ENCODE measurements around the gene MX1.
"Not testable (repeated sequence)": the region's sequence is repeated elsewhere in the genome, so short reads cannot be mapped to it uniquely, and the experiment has no call there.

MX1 gene

DNA sequence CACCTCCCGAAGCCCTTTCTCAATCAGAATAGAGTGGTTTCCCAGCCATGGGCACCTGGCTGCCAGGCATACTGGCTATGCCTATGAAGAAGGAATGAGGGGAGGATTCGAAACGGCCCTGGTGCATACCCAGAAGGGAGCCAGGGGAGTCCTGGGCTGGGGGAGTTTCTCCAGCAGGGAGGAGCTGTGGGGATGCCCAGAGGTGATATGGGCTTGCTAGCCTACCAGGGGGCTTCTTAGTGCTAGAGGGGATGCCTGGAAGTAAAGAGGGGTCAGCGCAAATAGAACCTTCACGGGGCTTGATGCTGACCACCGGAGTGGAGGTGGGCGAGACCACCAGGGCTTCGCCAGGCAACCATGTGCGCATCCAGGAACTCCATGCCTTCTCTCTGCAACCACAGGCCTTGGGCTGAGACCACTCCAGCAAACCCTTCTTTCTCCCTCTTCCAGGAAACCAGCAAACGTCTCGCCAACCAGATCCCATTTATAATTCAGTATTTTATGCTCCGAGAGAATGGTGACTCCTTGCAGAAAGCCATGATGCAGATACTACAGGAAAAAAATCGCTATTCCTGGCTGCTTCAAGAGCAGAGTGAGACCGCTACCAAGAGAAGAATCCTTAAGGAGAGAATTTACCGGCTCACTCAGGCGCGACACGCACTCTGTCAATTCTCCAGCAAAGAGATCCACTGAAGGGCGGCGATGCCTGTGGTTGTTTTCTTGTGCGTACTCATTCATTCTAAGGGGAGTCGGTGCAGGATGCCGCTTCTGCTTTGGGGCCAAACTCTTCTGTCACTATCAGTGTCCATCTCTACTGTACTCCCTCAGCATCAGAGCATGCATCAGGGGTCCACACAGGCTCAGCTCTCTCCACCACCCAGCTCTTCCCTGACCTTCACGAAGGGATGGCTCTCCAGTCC lies 18.2 kb upstream of the MX1 start:
- no peak for DNase-seq

- DNase-seq, result no peak
Measured at GRCh38 chr21:41410361-41410760, 15.7 kb upstream of the MX1 start.

- DNase-seq, result no peak
Measured at GRCh38 chr21:41410767-41411448, 15.1 kb upstream of the MX1 start.

GRCh38 chr21:41411449-41412089 lies 14.5 kb upstream of the MX1 start:
- no peak for DNase-seq

DNA sequence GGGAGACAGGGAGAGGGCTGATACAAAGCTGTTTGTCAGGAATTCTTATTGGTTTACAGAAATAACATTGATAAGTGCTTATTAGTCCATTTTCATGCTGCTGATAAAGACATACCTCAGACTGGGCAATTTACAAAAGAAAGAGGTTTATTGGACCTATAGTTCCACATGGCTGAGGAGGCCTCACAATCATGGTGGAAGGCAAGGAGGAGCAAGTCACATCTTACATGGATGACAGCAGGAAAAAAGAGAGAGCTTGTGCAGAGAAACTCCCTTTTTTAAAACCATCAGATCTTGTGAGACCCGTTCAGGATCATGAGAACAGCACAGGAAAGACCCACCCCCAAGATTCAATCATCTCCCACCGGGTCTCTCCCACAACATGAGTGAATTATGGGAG lies 8.5 kb upstream of the MX1 start:
- DNase-seq, result not testable (repeated sequence)

DNA sequence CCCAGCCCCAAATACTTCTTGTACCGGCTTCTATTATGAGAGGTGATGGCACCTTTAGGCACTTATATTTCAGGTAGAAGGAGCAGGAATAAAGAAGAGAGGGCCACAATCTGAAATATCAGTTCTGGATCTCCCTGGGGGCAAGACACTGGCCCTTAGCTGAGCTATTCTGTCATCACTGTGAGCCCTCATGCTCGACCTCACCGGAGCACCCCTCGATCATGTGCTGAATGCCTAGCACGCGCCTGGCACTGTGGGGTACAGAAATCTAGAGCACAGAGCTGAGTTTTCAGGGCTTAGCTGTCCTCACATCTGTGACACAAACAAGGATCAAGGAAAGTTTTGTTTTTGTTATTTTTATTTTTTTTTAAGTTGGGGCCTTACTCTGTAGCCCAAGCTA lies 7.6 kb upstream of the MX1 start:
- no peak for DNase-seq

GRCh38 chr21:41418956-41419680 lies 6.9 kb upstream of the MX1 start:
- no peak for DNase-seq

- DNase-seq, result peak; percentile 36
Measured at GRCh38 chr21:41419921-41420862, 5.8 kb upstream of the MX1 start.

GRCh38 chr21:41420998-41421397 lies 5.0 kb upstream of the MX1 start:
- not testable (repeated sequence) for DNase-seq

- DNase-seq, result no peak
Measured at GRCh38 chr21:41422546-41423304, 3.3 kb upstream of the MX1 start.

- DNase-seq, result not testable (repeated sequence)
Measured at GRCh38 chr21:41423305-41423636, 2.8 kb upstream of the MX1 start.

DNA sequence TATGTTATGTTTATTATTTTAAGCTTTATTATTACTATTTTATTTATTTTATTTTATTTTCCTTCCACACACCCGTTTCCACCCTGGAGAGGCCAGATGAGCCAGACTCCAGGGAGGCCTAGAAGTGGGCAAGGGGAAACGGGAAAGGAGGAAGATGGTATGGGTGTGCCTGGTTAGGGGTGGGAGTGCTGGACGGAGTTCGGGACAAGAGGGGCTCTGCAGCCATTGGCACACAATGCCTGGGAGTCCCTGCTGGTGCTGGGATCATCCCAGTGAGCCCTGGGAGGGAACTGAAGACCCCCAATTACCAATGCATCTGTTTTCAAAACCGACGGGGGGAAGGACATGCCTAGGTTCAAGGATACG lies 468 bp upstream of the MX1 start:
- DNase-seq, result no peak

DNA sequence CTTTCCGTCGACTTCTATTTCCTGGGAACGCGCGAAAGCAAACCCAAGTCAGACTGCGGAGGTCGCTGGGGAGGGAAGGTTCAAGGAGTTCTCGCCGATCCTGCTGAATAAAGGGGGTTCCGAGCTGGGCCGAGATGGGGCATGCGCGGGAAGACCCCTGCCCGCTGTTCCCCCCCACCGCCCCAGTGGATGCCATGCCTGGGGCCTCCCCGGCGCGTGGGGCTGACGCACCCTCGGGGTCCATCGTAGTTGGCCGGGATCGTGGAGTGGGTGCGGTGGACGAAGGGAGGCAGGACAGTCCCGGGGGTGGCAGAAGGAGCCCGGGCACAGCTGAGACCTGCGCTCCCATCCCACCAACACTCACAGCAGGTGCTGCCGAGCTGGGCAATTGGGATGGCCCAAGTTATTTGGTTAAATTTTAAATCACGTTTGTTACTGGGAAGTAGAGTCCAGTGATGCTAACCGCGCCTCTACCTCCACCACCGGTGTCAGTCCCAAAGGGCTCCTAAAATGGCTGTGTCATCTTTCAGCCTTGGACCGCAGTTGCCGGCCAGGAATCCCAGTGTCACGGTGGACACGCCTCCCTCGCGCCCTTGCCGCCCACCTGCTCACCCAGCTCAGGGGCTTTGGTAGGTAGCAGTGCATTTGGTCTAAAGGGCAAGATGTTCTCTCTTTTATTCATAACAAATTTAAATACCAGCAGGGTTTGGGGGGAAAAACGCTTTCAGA lies 801 bp downstream of the MX1 start:
- DNase-seq, result no peak

DNA sequence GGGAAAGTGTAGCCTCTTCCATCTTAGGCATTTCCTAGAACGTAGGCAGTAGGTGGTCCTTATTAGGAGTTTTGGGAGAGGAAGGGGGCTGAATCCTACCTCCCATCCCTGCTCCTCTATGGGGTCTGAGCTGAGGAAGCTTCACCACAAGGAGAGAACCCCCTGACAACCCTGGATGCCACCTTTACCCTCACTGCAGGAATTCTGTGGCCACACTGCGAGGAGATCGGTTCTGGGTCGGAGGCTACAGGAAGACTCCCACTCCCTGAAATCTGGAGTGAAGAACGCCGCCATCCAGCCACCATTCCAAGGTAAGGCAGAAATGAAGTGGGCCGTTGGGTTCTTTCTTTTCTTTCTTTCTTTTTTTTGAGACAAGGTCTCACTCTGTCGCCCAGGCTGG lies 1.5 kb downstream of the MX1 start:
- no peak for DNase-seq

DNA sequence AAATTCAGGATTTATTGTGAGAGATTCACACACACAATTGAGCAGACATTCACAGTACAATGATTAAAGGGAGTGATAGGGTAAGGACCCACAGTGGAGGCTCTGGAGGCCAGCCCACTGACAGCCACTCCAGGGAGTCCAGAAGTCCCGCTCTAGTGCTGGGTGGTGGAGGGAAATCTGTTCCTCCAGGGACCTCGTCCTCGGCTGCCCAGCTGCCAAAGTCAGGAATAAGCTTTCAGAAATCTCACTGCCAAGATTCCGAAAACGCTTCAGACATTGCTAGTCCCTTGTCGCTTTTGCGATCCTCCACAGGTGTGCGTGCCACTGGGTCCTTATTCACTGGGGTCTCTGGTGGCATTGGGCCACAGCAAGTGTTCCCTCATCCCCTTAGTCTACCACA lies 2.3 kb downstream of the MX1 start:
- no peak for DNase-seq

GRCh38 chr21:41428847-41429246 lies 2.8 kb downstream of the MX1 start:
- DNase-seq, result no peak

GRCh38 chr21:41429305-41429704 lies 3.3 kb downstream of the MX1 start:
- DNase-seq, result no peak

- DNase-seq, result no peak
Measured at GRCh38 chr21:41429925-41430491, 4.0 kb downstream of the MX1 start.

DNA sequence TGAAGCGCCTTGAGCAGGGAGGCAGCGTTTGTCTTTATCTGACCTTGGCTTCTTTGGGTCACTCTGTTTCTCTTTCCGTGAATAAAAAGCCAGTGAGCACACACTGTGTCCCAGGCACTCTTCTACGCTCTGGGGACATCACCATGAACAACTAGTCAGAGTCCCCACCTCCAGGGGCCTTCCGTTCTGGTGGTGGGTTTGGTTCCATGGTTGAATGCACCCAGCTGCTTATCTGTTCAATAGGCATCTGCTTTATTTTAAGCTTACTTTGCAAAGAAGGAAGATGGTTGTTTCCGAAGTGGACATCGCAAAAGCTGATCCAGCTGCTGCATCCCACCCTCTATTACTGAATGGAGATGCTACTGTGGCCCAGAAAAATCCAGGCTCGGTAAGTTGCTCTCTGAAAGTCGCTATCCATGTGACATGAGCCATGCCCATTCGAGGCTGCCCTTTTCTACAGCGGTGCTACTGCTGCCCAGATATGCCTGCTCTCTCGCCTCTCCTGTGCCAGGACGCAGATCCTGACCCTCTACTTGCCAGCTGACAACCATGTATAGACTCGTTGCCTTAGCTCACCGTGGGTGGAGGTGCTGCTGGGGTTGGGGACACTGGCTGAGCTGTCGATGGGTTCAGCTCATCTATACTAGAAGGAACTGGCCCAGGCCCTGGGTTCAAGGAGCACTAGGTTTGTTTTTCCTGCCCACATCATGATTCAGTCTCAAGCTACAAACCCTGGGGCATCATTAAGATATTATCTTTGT lies 5.9 kb downstream of the MX1 start:
- no peak for DNase-seq
